ENCODE data around the gene NTMT2.

NTMT2 gene

GRCh38 chr1:170213596-170213995, 67.8 kb downstream of the NTMT2 start:
- DNase-seq = no peak

- DNase-seq = no peak
Observed at GRCh38 chr1:170214117-170215032, 68.6 kb downstream of the NTMT2 start.

GRCh38 chr1:170215072-170215885, 69.5 kb downstream of the NTMT2 start:
- DNase-seq = no peak

GRCh38 chr1:170217517-170218256, 71.9 kb downstream of the NTMT2 start:
- DNase-seq = no peak

GRCh38 chr1:170218257-170218650, 72.5 kb downstream of the NTMT2 start:
- no peak for DNase-seq
